ENCODE results near the gene PLAAT4. TPM values are rescaled to one million over a fixed set of nuclear protein-coding genes. Genes with fewer than 3 reads are reported as not detected.

PLAAT4 gene
- total and polyA plus RNA-seq, 2 donors (not counting 3 experiments of a cell fraction or from before 2014, with no cell fraction given), result 0.95 to 1.7 TPM

- H2AFZ ChIP-seq (ENCODE audit: low read depth, low read length), result no peak overlapping the region
- H3K9me1 ChIP-seq (replicated peaks; ENCODE audit: control insufficient read depth, extremely low read depth, insufficient read depth, low read length), result no peaks in the 10 kb centered on the region
- no peak for FAIRE-seq
- no peak overlapping the region for H3K4me3 ChIP-seq (replicated peaks in 1 of 3; ENCODE audit: insufficient read depth in 1 of 3, low read depth in 1 of 3, low read length in 3 of 3)
- intact Hi-C loops (cut with micrococcal nuclease), result no loop called here
- no peaks in the 10 kb centered on the region for H3K9me3 ChIP-seq (replicated peaks; ENCODE audit: control insufficient read depth, insufficient read depth, low read length)
- H3K9ac ChIP-seq (replicated peaks; ENCODE audit: extremely low read depth, insufficient read depth, low read length), result no peak overlapping the region
- POLR2A ChIA-PET, result no interaction called here
- H3K4me1 ChIP-seq (ENCODE audit: control insufficient read depth, extremely low read depth, insufficient read depth, low read length), result peaks cover 3% of the 10 kb centered on the region
- dilution Hi-C loops (cut with MboI; ENCODE audit: extremely low pct_ligation_motif_present, low sequenced_read_pairs), result no loop called here
- peak overlapping the region; percentile 31 for H3K4me2 ChIP-seq (ENCODE audit: insufficient read depth, low read length)
- H3K27me3 ChIP-seq (ENCODE audit: control insufficient read depth in 2 of 2, insufficient read depth in 2 of 2, low read length in 2 of 2), result peaks cover 40 to 55% of the 10 kb centered on the region in 2 experiments
- CTCF ChIA-PET, result interaction anchor here (4.1 kb wide), 1 partner anchor 12 kb away, joined by 18 read pairs; no protein-coding TSS in a partner anchor
- BruUV-seq (replicated peaks), result no TSS peak
- no peak for DNase-seq (ENCODE audit: low read depth, low spot score)
- no peaks in the 10 kb centered on the region for H4K20me1 ChIP-seq (replicated peaks; ENCODE audit: control insufficient read depth, extremely low read depth, insufficient read depth, low read length)
- H3K27ac ChIP-seq (ENCODE audit: insufficient read depth, low read depth, low read length), result no peak overlapping the region
- TF ChIP-seq POLR2AphosphoS5 (IDR thresholded peaks at IDR 0.05; ENCODE audit: insufficient read depth, low read depth, low read length) (no peak), MYC (IDR thresholded peaks at IDR 0.05; ENCODE audit: low read depth, low read length) (no peak), POLR2A (IDR thresholded peaks at IDR 0.05; ENCODE audit: low read depth, low read length) (no peak), FOS (IDR thresholded peaks at IDR 0.05; ENCODE audit: borderline replicate concordance, insufficient read depth, low read length) (no peak), GATA2 (IDR thresholded peaks at IDR 0.05; ENCODE audit: insufficient read depth, insufficient read length, low read depth, low read length) (no peak), CTCF (IDR thresholded peaks at IDR 0.05; ENCODE audit: extremely low read depth in 1 of 2, insufficient read depth in 1 of 2, low read depth in 1 of 2, low read length in 2 of 2) (no peak), EZH2 (IDR thresholded peaks at IDR 0.05; ENCODE audit: borderline replicate concordance, low read depth, low read length, severe bottlenecking) (no peak), MAX (IDR thresholded peaks at IDR 0.05; ENCODE audit: insufficient read depth, insufficient read length) (no peak), JUN (IDR thresholded peaks at IDR 0.05; ENCODE audit: borderline replicate concordance, insufficient read depth, insufficient read length, low read depth) (no peak)
- H3K36me3 ChIP-seq (ENCODE audit: control insufficient read depth in 2 of 2, extremely low read depth in 1 of 2, insufficient read depth in 2 of 2, low read length in 2 of 2), result no peaks in the 10 kb centered on the region
- no peaks in the 10 kb centered on the region for H3K79me2 ChIP-seq (ENCODE audit: control insufficient read depth, insufficient read depth, low read length)
Observed at GRCh38 chr11:63491636-63492372, 44.8 kb upstream of the PLAAT4 start.
